Loucy (cell line): ENCODE results near the gene HBB.

ENCODE experiments used
- CTCF ChIP-seq: fragments of 200-600 bp; sonication (generic); conservative IDR thresholded peaks from 2 replicates; pipeline ENCODE4 v1.5.1; 2014; ENCODE audit warnings: mild to moderate bottlenecking, antibody characterized with exemption, low read length
- EZH2phosphoT487 ChIP-seq: fragments of 200-600 bp; IDR thresholded peaks from 2 replicates; pipeline ENCODE4 v1.6.1; 2018; ENCODE audit warnings: antibody characterized with exemption, mild to moderate bottlenecking, moderate library complexity, borderline replicate concordance

- TF ChIP-seq CTCF: no peak
- TF ChIP-seq EZH2phosphoT487: no peak
Measured at GRCh38 chr11:5224538-5225479, 2.1 kb downstream of the HBB start.
